ENCODE results near the gene CLMP. TPM values are rescaled to one million over a fixed set of nuclear protein-coding genes. Genes with fewer than 3 reads are reported as not detected.

Gene CLMP
- polyA plus RNA-seq, 3 donors: 0.33 TPM; not detected in 2

GRCh38 chr11:123046473-123047259 lies 148.4 kb downstream of the CLMP start:
- H3K36me3 Mint-ChIP-seq: peaks cover 0 to 4% of the 10 kb centered on the region in 2 donors
- 89% methylated on average over 1 of the region's 5 CpGs for WGBS (ENCODE audit: insufficient coverage)

GRCh38 chr11:123045101-123045500 lies 149.9 kb downstream of the CLMP start:
- Histone ChIP-seq H2AFZ (ENCODE audit: insufficient read depth, low read depth, low read length, poor library complexity, severe bottlenecking) (no peak overlapping the region), H3K9me3 (replicated peaks in 1 of 2; ENCODE audit: control insufficient read depth in 1 of 2, insufficient read depth in 1 of 2, low read length in 2 of 2) (no peaks in the 10 kb centered on the region), H3K36me3 (replicated peaks in 1 of 2; ENCODE audit: control insufficient read depth in 1 of 2, insufficient read depth in 2 of 2, low read length in 2 of 2) (no peaks in the 10 kb centered on the region), H3K4me2 (replicated peaks; ENCODE audit: extremely low read depth, low read length, poor library complexity, severe bottlenecking) (no peak overlapping the region), H4K20me1 (ENCODE audit: insufficient read depth, low read length) (no peaks in the 10 kb centered on the region), H3K4me1 (ENCODE audit: control insufficient read depth in 1 of 2, insufficient read depth in 2 of 2, low read length in 2 of 2) (no peaks in the 10 kb centered on the region), H3K4me3 (replicated peaks in 1 of 3; ENCODE audit: low read depth in 2 of 3, low read length in 3 of 3) (no peak overlapping the region), H3K27ac (ENCODE audit: low read depth in 1 of 2, low read length in 2 of 2) (no peak overlapping the region), H3K9ac (ENCODE audit: insufficient read depth, low read length, poor library complexity, severe bottlenecking) (no peak overlapping the region), H3K79me2 (ENCODE audit: insufficient read depth, low read length) (no peaks in the 10 kb centered on the region), H3K27me3 (ENCODE audit: control insufficient read depth in 2 of 2, insufficient read depth in 2 of 2, low read length in 2 of 2) (no peaks in the 10 kb centered on the region)
- Mint-ChIP-seq H3K27ac (no peak overlapping the region), H3K4me3 (no peak overlapping the region), H3K27me3 (ENCODE audit: low read depth in 3 of 3) (peaks cover under 1 to 3% (median 3%) of the 10 kb centered on the region in 3 donors), H3K4me1 (no peaks in the 10 kb centered on the region), H3K36me3 (no peaks in the 10 kb centered on the region), H3K9me3 (peaks cover 0 to 3% (median 0%) of the 10 kb centered on the region in 7 donors)
- intact Hi-C loops (cut with micrococcal nuclease): no loop called here
- no peak for DNase-seq
- no peak for TF ChIP-seq CTCF (IDR thresholded peaks at IDR 0.05)
- WGBS (ENCODE audit: insufficient coverage): no CpG with 5 or more reads among the region's 1 CpG

More at GRCh38 chr11:123046473-123047259, 148.4 kb downstream of the CLMP start:
- H2AFZ ChIP-seq (ENCODE audit: insufficient read depth, low read depth, low read length, poor library complexity, severe bottlenecking): no peak overlapping the region
- H3K9ac ChIP-seq (ENCODE audit: insufficient read depth, low read length, poor library complexity, severe bottlenecking): no peak overlapping the region
- H3K27me3 ChIP-seq (ENCODE audit: control insufficient read depth in 2 of 2, insufficient read depth in 2 of 2, low read length in 2 of 2): no peaks in the 10 kb centered on the region
- H3K9me3 Mint-ChIP-seq: peaks cover 0 to 2% (median 0%) of the 10 kb centered on the region in 7 donors
- H3K4me1 Mint-ChIP-seq: no peaks in the 10 kb centered on the region
- no peaks in the 10 kb centered on the region for H3K79me2 ChIP-seq (ENCODE audit: insufficient read depth, low read length)
- H3K27ac Mint-ChIP-seq: peak overlapping the region in 1 of 7 donors; percentile 59
- DNase-seq: no peak
- no peaks in the 10 kb centered on the region for H3K4me1 ChIP-seq (ENCODE audit: control insufficient read depth in 1 of 2, insufficient read depth in 2 of 2, low read length in 2 of 2)
- no peak overlapping the region for H3K4me3 Mint-ChIP-seq
- no peaks in the 10 kb centered on the region for H3K36me3 ChIP-seq (replicated peaks in 1 of 2; ENCODE audit: control insufficient read depth in 1 of 2, insufficient read depth in 2 of 2, low read length in 2 of 2)
- peaks cover 0 to 4% (median 3%) of the 10 kb centered on the region in 3 donors for H3K27me3 Mint-ChIP-seq (ENCODE audit: low read depth in 3 of 3)
- no peak overlapping the region for H3K4me2 ChIP-seq (replicated peaks; ENCODE audit: extremely low read depth, low read length, poor library complexity, severe bottlenecking)
- no peaks in the 10 kb centered on the region for H4K20me1 ChIP-seq (ENCODE audit: insufficient read depth, low read length)
- H3K9me3 ChIP-seq (replicated peaks in 1 of 2; ENCODE audit: control insufficient read depth in 1 of 2, insufficient read depth in 1 of 2, low read length in 2 of 2): no peaks in the 10 kb centered on the region
- H3K4me3 ChIP-seq (replicated peaks in 1 of 3; ENCODE audit: low read depth in 2 of 3, low read length in 3 of 3): no peak overlapping the region
- H3K27ac ChIP-seq (ENCODE audit: low read depth in 1 of 2, low read length in 2 of 2): no peak overlapping the region
- no peak for TF ChIP-seq CTCF (IDR thresholded peaks at IDR 0.05)
- intact Hi-C loops (cut with micrococcal nuclease): no loop called here
